Endothelial cell of umbilical vein (primary cell): ENCODE data around the gene ETS1.

ENCODE experiments used
- CTCF ChIP-seq, 2 donors: IDR thresholded peaks; 1 replicate in 1 of 2; 2 replicates in 1 of 2; pipeline ENCODE4 v1.5.1; 2011; ENCODE audit warnings: low read length in 2 of 2, mild to moderate bottlenecking in 2 of 2, moderate library complexity in 2 of 2, control low read depth in 1 of 2, inconsistent platforms in 1 of 2, low read depth in 1 of 2; ENCODE audit not compliant: insufficient read depth in 1 of 2; ENCODE audit errors: extremely low read depth in 1 of 2
- EZH2 ChIP-seq: IDR thresholded peaks from 2 replicates; pipeline ENCODE4 v1.6.1; 2012; ENCODE audit warnings: borderline replicate concordance, low read depth, mild to moderate bottlenecking, moderate library complexity, low read length, inconsistent platforms; ENCODE audit not compliant: severe bottlenecking
- GATA2 ChIP-seq: IDR thresholded peaks from 2 replicates; pipeline ENCODE4 v1.7.0; 2011; ENCODE audit warnings: low read depth, mild to moderate bottlenecking, moderate library complexity, mixed read lengths, low read length; ENCODE audit not compliant: insufficient read length, insufficient read depth
- MAX ChIP-seq: IDR thresholded peaks from 2 replicates; pipeline ENCODE4 v1.6.1; 2011; ENCODE audit not compliant: insufficient read depth, insufficient read length
- MYC ChIP-seq: IDR thresholded peaks from one replicate; pipeline ENCODE4 v1.6.1; 2011; ENCODE audit warnings: mild to moderate bottlenecking, low read depth, low read length
- POLR2A ChIP-seq: IDR thresholded peaks from 2 replicates; pipeline ENCODE4 v1.6.1; 2012; ENCODE audit warnings: low read depth, mild to moderate bottlenecking, control low read depth, low read length
- POLR2AphosphoS5 ChIP-seq: IDR thresholded peaks from 2 replicates; pipeline ENCODE4 v1.6.1; 2012; ENCODE audit warnings: low read depth, mild to moderate bottlenecking, control low read depth, low read length, moderate library complexity; ENCODE audit not compliant: insufficient read depth

GRCh38 chr11:128625746-128626145 lies 38.4 kb upstream of the ETS1 start:
- TF ChIP-seq POLR2AphosphoS5 (no peak), POLR2A (no peak), CTCF (IDR thresholded peaks at IDR 0.05; ENCODE audit: extremely low read depth in 1 of 2, insufficient read depth in 1 of 2, low read depth in 1 of 2, low read length in 2 of 2) (no peak), MAX (no peak), GATA2 (no peak), EZH2 (no peak), MYC (no peak)
